Measurements from ENCODE around the gene EEFSEC. TPM values are rescaled to one million over a fixed set of nuclear protein-coding genes. Genes with fewer than 3 reads are reported as not detected.
A peak's percentile ranks its signal among the peaks of the same experiment; 100 is the strongest.

The EEFSEC gene
- total and polyA plus RNA-seq, 8 donors = 5.9 to 9.8 (median 7.4) TPM

DNA sequence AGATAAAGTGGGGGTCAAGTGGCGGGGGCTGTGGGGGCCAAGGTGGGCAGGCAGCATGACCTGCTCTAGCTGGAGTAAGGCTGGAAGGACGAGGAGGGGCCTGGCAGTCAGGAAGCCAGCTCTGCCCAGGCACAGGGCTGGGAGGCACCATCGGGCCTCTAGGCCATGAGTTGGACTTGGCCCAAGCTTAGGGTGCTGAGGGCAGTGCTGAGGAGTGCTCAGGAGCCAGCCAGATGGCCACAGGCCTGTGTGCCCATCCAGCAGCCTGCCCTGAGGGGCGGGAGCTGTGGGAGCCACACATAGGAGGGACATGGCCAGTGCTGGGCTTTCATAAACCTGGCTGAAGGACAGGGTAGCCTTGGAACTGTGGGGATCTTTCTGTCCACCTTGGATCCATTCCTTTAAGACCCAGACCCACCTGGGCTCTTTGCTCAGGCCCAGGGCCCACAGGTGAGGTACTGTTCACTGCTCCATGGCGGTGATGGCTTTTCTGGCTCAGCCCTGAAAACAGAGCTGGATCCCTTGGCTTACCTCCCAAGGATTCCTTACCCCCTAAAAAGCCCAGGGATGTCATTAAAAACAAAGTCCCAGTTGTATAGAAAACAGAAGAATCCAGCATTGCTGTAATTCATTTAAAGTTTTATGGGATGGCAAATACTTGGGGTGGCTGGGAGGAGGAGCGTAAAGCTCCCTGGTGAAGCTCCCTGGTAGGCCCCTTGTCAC, 176.4 kb downstream of the EEFSEC start:
- Histone ChIP-seq H3K36me3 (no peaks in the 10 kb centered on the region), H3K4me3 (no peak overlapping the region), H3K9me3 (no peaks in the 10 kb centered on the region), H3K27me3 (no peaks in the 10 kb centered on the region), H3K27ac (no peak overlapping the region), H3K4me1 (peaks cover 3 to 11% (median 7%) of the 10 kb centered on the region in 3 donors)
- TF ChIP-seq CTCF (IDR thresholded peaks at IDR 0.05) = no peak
- intact Hi-C loops (cut with DNase I) = no loop called here
- ATAC-seq (peak in 2 of 4 donors; percentile 24 to 40), DNase-seq (peak in 3 of 6 donors; percentile 13 to 63 (median 14)), FAIRE-seq (no peak)
- whole genome bisulfite sequencing, 2 donors = 82 to 88% methylated on average over 6 of the region's 6 CpGs

- intact Hi-C loops (cut with DNase I) = no loop called here
- TF ChIP-seq CTCF (IDR thresholded peaks at IDR 0.05) = no peak
- H3K27me3 ChIP-seq = no peaks in the 10 kb centered on the region
- DNase-seq (peak in 2 of 6 donors; percentile 4), FAIRE-seq (no peak), ATAC-seq (no peak)
- H3K4me3 ChIP-seq = no peak overlapping the region
- peaks cover 0 to 12% (median 8%) of the 10 kb centered on the region in 3 donors for H3K4me1 ChIP-seq
- H3K36me3 ChIP-seq = no peaks in the 10 kb centered on the region
- no peaks in the 10 kb centered on the region for H3K9me3 ChIP-seq
- no peak overlapping the region for H3K27ac ChIP-seq
- 88 to 91% methylated on average over 13 of the region's 13 CpGs for WGBS, 2 donors
Measured at GRCh38 chr3:128330214-128330842, 177.0 kb downstream of the EEFSEC start.

DNA sequence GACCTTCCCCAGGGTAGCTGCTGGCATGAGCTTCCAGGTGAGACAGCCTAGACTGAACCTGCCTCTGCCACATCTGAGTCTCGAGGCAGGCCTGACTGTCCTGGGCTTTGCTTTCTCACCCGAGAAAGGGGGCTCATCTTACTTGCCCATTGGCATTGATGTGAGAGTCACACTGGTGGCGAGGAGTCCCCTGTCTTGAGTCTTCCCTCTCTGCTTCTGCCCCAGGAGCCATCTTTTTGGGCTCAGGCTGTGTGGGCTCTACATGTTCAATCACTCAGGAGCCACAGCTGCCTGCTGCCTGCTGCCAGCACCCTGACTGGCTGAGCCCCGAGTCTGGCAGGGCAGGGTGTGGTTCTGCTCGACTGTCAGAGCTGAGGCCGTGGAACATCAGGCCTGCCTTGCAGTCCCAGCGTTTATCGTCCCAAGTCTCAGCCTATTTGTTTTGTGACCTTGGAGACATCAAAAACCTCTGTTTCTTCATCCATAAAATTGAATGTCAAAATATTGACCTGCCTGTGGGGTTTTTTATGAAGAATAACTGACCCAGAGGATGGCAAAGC, 180.9 kb downstream of the EEFSEC start:
- peak in 1 of 4 donors; percentile 18 for ATAC-seq
- FAIRE-seq = no peak

DNA sequence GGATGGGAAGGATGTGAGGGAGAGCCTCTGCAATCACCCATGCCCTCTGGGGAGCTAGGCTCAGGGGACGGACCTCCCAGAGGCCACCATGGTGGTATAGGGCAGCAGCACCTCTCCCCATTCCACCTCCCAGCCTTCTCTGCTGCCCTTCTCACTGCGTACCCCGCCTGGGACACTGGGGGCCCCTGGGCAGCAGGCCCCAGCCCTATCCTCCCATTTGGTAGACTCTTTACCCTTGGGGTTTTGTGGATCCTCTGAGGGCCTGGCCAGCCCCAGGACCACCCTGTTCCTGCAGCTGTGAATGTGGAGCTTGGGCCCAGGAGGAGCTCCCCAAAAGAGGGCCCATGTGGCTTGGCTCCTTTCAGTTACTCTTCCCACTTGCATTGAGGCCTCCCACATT, 181.5 kb downstream of the EEFSEC start:
- Histone ChIP-seq H3K36me3 (no peaks in the 10 kb centered on the region), H3K27me3 (no peaks in the 10 kb centered on the region), H3K4me1 (peaks cover 8 to 42% (median 26%) of the 10 kb centered on the region in 3 donors), H3K4me3 (no peak overlapping the region), H3K9me3 (no peaks in the 10 kb centered on the region), H3K27ac (peak overlapping the region in 1 of 4 donors; percentile 8)
- intact Hi-C loops (cut with DNase I) = no loop called here
- no peak for FAIRE-seq
- DNase-seq = no peak
- no peak for ATAC-seq
- 97 to 100% methylated on average over 3 of the region's 3 CpGs for WGBS, 2 donors
- TF ChIP-seq CTCF (IDR thresholded peaks at IDR 0.05) = no peak

More for the DNA sequence above, 180.9 kb downstream of the EEFSEC start:
- H3K27ac ChIP-seq = peak overlapping the region in 1 of 4 donors; percentile 8
- WGBS, 2 donors = 39 to 48% methylated on average over 8 of the region's 8 CpGs
- intact Hi-C loops (cut with DNase I) = no loop called here
- H3K27me3 ChIP-seq = no peaks in the 10 kb centered on the region
- no peak for TF ChIP-seq CTCF (IDR thresholded peaks at IDR 0.05)
- H3K9me3 ChIP-seq = no peaks in the 10 kb centered on the region
- H3K36me3 ChIP-seq = no peaks in the 10 kb centered on the region
- H3K4me3 ChIP-seq = no peak overlapping the region
- no peak for DNase-seq
- peaks cover 3 to 37% (median 23%) of the 10 kb centered on the region in 3 donors for H3K4me1 ChIP-seq

All from pancreas (tissue), 10 donors.